Glutamatergic neuron (in vitro differentiated cells): ENCODE data around the gene CDH2. TPM values are rescaled to one million over a fixed set of nuclear protein-coding genes. Genes with fewer than 3 reads are reported as not detected.

ENCODE experiments used
- DNase-seq: peaks from one replicate; pipeline ENCODE4 v3.0.0; 2022
- H3K27ac Mint-ChIP-seq: one replicate; pipeline ENCODE4 v1.8.0; 2020; ENCODE audit warnings: mild to moderate bottlenecking, mixed read lengths, inconsistent platforms; ENCODE audit not compliant: unreplicated experiment
- H3K27me3 Mint-ChIP-seq: one replicate; pipeline ENCODE4 v1.8.0; 2020; ENCODE audit warnings: mild to moderate bottlenecking, moderate library complexity, mixed read lengths, inconsistent platforms; ENCODE audit not compliant: unreplicated experiment
- H3K36me3 Mint-ChIP-seq: one replicate; pipeline ENCODE4 v1.8.0; 2020; ENCODE audit warnings: mild to moderate bottlenecking, mixed read lengths, inconsistent platforms; ENCODE audit not compliant: unreplicated experiment
- H3K4me1 Mint-ChIP-seq: one replicate; pipeline ENCODE4 v1.8.0; 2020; ENCODE audit warnings: mild to moderate bottlenecking, low read depth, mixed read lengths, inconsistent platforms; ENCODE audit not compliant: unreplicated experiment
- H3K4me3 Mint-ChIP-seq: one replicate; pipeline ENCODE4 v1.8.0; 2020; ENCODE audit warnings: mild to moderate bottlenecking, mixed read lengths, inconsistent platforms; ENCODE audit not compliant: unreplicated experiment
- H3K9me3 Mint-ChIP-seq: one replicate; pipeline ENCODE4 v1.8.0; 2020; ENCODE audit warnings: mild to moderate bottlenecking, moderate library complexity, mixed read lengths, inconsistent platforms; ENCODE audit not compliant: unreplicated experiment
- CTCF ChIP-seq: fragments of 200-600 bp; sonication (generic); IDR thresholded peaks from one replicate; pipeline ENCODE4 v1.5.0; 2021; ENCODE audit not compliant: partially characterized antibody, unreplicated experiment
- total RNA-seq: library from RNA; stranded (reverse); fragmentation: NEBNext Ultra II Directional; extraction: Animal tissue kit (Norgen Biotek cat#: 25700); gene quantifications from one replicate; pipeline ENCODE4 v1.2.1, GENCODE V29; 2021; ENCODE audit not compliant: unreplicated experiment

The CDH2 gene
- total RNA-seq, 1 donor from 2014 or later: 224 TPM

GRCh38 chr18:28045176-28045810, 131.6 kb downstream of the CDH2 start:
- Mint-ChIP-seq H3K4me1 (peaks cover 26% of the 10 kb centered on the region), H3K36me3 (no peaks in the 10 kb centered on the region), H3K9me3 (no peaks in the 10 kb centered on the region), H3K27me3 (peaks cover 3% of the 10 kb centered on the region), H3K27ac (no peak overlapping the region), H3K4me3 (no peak overlapping the region)
- TF ChIP-seq CTCF: no peak
- no peak for DNase-seq

- H3K4me3 Mint-ChIP-seq: no peak overlapping the region
- no peaks in the 10 kb centered on the region for H3K36me3 Mint-ChIP-seq
- DNase-seq: no peak
- H3K9me3 Mint-ChIP-seq: no peaks in the 10 kb centered on the region
- H3K27me3 Mint-ChIP-seq: no peaks in the 10 kb centered on the region
- no peak overlapping the region for H3K27ac Mint-ChIP-seq
- TF ChIP-seq CTCF: no peak
- peaks cover 23% of the 10 kb centered on the region for H3K4me1 Mint-ChIP-seq
Measured at GRCh38 chr18:28044036-28044435, 132.9 kb downstream of the CDH2 start.

- no peak for TF ChIP-seq CTCF
- no peaks in the 10 kb centered on the region for H3K9me3 Mint-ChIP-seq
- no peak overlapping the region for H3K4me3 Mint-ChIP-seq
- H3K36me3 Mint-ChIP-seq: no peaks in the 10 kb centered on the region
- no peaks in the 10 kb centered on the region for H3K27me3 Mint-ChIP-seq
- H3K27ac Mint-ChIP-seq: no peak overlapping the region
- peaks cover 19% of the 10 kb centered on the region for H3K4me1 Mint-ChIP-seq
- no peak for DNase-seq
Measured at GRCh38 chr18:28043631-28044030, 133.3 kb downstream of the CDH2 start.

- no peak for DNase-seq
- Mint-ChIP-seq H3K4me1 (peaks cover 20% of the 10 kb centered on the region), H3K4me3 (no peak overlapping the region), H3K9me3 (peaks cover 3% of the 10 kb centered on the region), H3K27me3 (peaks cover 7% of the 10 kb centered on the region), H3K36me3 (no peaks in the 10 kb centered on the region), H3K27ac (no peak overlapping the region)
- TF ChIP-seq CTCF: no peak
Measured at GRCh38 chr18:28041366-28041765, 135.6 kb downstream of the CDH2 start.

GRCh38 chr18:28040716-28041115, 136.2 kb downstream of the CDH2 start:
- TF ChIP-seq CTCF: no peak
- H3K27me3 Mint-ChIP-seq: peaks cover 7% of the 10 kb centered on the region
- H3K9me3 Mint-ChIP-seq: peaks cover 3% of the 10 kb centered on the region
- H3K4me3 Mint-ChIP-seq: no peak overlapping the region
- peaks cover 18% of the 10 kb centered on the region for H3K4me1 Mint-ChIP-seq
- no peaks in the 10 kb centered on the region for H3K36me3 Mint-ChIP-seq
- no peak for DNase-seq
- H3K27ac Mint-ChIP-seq: no peak overlapping the region
